ENCODE data around the gene MAP1LC3A.

Gene MAP1LC3A

DNA sequence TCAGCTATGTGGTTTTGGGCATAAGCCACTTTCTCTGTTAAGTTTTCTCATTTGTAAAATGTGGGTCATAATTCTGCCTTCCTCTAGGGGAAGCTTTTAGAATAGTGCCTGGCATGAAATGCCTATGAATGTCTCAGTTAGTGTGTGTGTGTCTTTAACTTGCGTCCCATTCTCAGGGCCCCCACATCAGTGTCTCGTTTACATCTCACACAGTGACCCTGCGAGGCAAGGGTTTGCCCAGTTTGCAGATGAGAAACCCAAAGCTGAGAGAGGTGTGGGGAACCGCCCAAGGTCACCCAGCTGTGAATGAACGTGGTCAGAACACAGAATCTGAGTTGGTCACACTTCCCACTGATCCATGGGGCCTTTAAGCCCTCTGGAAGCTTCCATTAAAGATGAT, 28.2 kb upstream of the MAP1LC3A start:
- DNase-seq: no peak

DNA sequence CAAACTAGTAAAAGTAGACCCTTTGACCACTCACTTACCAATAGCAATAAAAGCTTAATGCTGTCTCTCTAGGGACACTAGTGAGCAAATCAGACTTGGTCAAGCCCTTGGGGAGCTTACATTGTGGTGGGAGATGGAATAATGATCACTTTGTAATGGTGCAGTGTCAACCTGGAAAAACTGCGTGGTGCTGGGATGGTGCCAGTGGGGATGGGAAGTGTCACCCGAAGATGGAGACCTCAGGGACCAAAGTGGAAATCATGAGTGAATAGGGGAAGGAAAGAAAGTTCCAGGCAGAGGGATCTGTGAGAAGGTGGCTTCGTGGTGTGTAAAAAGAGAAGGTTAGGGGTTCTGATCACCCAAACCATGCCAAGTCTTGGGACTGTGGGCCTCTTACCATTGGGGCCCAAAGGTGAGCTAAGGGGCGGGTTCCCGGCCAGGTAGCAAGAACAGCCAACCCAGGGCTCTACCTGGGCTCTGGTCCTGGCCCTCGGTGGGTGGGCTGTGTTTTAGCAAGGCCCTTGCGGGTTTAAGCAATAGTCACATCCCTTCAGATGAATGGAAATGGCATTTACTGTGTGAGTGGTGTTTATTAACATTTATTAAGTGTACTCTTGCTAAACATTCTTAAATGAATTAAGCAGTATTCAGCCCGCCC, 26.8 kb upstream of the MAP1LC3A start:
- DNase-seq: no peak

DNA sequence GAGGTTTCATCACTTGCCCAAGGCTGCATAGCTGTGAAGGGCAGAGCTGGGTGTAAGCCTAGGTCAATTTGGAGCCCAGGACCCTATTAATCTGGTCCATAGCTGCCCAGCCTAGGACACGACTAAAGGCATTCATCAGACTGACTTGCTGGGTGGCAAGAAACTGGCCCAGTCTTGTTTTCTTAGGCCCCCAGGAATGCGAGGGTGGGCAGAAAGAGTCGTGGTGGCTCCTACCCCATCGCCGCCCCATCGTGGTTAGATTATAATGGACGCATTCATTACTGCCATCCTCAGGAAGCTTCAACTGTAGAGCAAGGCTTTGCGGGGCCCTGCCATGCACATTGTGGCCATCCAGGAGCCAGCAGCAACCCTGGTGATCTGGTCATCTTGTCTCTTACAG, 26.2 kb upstream of the MAP1LC3A start:
- DNase-seq: no peak

DNA sequence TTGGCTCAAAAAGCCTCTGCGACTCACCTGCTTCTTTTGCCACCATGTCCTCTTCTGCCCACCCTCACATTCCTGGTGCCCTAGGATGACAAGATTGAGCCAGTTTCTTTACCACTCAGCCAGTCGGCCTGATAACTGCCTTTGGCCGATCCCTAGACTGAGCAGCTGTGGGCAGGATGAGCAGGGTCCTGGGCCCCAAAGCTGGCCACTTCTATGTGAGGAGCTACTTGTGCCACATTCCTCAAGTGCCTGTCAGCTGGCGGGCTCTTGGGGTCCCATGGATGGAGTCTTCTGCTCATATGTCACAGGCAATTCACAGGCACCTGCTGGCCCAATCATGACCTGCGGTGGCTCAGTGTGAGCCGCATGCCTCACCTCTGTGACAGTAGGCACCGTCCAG, 25.8 kb upstream of the MAP1LC3A start:
- DNase-seq: no peak

DNA sequence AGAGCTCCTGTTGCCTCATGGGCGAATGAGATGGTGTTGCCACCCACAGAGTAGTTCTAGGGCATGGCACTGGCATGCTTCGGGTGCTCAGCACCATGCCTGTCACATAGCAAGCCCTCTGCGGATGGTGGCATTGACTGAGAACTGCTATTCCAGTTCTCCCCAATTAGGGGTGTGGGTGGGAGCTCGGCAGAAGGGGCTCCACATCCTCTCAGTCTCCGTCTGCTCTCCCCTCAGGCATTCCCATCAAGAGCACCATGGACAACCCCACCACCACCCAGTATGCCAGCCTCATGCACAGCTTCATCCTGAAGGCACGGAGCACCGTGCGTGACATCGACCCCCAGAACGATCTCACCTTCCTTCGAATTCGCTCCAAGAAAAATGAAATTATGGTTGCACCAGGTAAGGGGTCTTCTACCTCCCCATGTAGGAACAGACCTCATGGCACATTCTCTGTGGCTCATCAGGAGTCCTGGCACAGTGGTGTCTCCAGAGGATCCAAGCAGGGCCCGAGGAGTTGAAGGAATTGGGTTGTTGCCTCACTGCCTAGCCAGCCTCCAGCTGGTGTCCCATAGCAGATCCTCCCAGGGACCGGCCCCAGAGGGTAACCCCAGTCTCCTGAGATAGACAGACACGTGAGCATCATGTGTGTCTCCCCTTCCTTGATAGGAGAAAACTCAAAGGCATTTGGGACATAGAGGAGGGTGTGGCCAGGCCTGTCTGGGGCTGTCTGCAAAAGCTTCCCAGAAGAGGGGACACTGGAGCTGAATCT, 23.9 kb upstream of the MAP1LC3A start:
- DNase-seq: no peak

DNA sequence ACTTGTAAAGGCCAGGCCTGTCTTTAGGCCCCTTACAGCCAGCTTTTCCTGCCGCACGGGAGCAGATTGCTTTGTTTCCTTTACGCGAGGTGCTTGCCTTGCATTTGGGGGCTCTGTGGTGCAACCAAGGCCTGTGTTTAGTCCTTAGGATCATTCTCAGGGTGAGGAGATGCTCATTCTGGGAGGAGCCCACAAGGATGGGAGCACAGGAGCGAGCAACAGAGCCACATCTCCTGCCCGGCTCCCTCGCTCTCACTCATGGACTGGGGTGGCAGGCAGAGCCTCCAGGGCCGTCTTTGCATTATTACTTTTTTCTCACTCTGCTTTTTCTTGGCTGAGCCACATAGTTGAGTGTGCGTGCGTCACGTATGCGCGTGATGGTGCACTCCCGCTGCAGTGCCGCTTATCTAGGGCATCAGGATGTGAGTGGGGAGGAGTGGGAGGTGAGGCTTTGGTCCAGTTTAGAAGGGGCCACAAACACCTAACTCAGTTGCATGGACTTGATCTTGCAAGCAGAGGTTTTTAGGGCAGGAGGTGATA, 23.1 kb upstream of the MAP1LC3A start:
- DNase-seq: no peak

DNA sequence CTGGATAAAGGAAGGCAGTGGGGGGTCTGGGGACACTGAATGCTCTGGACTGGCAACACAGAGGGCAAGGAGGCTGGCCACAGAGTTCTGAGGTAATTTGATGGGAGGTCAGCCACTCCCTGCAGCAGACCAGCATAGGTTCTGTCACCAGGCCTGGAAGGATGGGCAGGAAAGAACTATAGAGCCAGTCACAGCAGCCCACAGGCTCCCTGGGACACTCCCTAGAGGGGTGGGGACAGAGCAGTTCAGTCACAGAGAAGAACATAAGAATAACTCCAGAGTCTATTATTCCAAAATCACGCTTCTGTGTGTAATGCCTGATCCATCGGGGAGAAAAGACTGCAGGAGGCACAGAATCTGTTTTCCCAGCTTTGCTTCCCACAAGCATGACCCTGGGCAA, 22.7 kb upstream of the MAP1LC3A start:
- no peak for DNase-seq

DNA sequence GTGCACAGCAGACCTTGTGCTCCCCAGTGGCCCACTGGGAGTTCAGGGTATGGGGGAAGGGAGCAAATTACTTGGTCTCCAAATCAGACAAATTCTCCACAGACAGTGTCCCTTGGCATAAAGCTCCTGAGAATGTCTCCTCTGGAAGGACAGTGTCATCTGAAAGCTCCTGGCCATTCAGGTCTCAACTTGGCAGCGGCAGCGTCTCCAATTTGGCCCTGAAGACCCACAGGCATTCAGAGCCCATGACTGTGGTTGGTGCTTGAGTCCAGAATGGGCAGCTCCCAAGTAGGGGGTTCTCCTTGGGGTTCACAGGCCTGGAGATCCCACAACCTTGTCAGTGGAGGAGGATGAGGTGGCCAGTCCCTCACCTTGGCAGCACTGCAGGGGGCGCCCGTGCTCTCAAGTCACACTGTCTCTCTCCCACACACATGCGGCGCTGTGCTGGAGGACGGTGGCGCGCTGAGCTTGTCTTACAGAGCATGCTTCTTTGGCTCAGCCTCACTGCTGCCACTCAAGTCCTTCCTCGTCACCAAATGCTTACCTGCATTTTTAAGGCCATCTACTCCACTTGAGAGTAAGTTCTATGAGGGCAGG, 21.6 kb upstream of the MAP1LC3A start:
- DNase-seq: peak; percentile 87

DNA sequence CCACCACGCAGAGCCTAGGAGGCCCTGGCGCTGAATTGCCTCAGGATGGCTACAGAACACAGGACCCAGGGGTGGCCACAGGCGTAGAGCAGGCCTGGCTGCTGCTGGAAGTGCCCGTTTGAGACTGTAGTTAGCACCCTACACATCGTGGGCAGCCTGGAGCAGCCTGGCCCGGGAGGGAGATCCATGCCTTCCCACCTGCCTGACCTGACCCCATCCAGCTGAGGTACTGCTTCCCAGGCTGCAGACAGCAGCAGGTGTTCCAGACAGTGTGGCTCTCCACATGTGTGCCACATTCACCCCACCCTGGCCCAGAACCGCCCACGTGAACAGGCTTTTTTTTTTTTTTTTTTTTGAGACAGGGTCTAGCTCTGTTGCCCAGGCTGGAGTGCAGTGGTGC, 20.9 kb upstream of the MAP1LC3A start:
- no peak for DNase-seq

DNA sequence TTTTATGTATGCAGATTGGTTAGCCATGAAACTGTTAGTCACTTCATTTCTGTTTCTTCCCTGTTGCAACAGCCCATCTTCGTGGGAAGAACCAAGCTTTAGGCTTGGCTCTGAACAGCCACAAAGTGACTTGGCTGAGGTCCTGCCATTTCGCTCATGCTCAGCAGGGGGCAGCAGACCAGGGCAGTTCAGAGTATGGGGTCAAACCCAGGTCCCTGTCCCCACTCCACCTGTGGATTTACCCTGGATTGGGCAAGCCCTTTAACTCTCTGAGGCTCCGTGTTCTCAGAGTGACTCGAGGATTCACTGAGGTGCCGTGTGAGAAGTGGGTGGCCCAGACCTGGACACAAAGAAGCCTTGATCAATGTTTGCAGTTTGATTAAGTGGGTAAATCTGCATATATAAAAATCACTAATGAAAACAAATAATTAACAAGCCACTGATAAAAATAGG, 19.8 kb upstream of the MAP1LC3A start:
- peak; percentile 83 for DNase-seq

DNA sequence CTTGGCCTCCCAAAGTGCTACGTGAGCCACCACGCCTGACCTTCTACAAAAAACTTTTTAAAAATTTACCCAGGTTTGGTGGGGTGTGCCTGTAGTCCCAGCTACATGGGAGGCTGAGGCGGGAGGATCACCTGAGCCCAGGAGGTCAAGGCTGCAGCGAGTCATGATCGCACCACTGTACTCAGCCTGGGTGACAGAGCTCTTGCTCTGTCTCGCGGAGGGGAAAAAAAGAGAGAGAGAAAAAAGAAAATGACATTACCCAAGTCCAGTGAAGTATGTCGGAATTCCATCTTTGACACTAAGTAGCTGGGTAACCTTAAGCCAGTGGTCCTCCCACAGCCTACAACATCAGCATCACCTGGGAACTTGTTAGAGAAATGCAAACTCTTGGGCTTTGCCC, 18.8 kb upstream of the MAP1LC3A start:
- no peak for DNase-seq

DNA sequence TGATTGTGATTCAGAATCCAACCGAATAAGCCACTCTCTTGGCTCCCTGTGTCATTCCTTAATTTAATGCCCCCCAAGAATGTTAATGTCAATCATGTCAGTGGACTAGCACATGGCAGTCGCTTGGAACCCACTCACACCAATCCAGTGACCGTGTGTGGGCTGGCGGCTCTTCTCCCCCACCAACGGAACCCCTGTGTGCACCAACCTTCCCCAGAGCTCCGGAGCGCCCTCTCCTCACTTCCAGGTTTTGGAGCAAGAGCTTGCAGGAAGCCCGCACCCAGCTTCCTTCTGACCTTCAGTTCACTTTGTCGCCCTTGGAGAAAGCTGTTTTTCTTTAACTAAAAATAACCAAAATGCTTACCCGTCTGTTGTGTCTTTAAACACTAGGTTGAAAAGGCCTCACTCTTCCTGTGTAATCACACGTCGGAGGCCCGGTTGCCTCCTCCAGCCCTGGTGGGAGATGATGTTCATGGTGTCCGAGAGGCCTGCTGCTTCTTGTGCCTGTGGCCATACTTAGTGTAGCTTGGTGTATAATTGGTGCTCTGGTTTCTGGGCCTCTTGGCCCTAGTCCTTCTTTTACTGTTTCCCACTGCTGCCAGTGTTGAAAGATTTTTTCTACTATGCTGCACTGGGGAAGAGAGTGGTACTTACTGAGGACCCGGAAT, 17.8 kb upstream of the MAP1LC3A start:
- no peak for DNase-seq

DNA sequence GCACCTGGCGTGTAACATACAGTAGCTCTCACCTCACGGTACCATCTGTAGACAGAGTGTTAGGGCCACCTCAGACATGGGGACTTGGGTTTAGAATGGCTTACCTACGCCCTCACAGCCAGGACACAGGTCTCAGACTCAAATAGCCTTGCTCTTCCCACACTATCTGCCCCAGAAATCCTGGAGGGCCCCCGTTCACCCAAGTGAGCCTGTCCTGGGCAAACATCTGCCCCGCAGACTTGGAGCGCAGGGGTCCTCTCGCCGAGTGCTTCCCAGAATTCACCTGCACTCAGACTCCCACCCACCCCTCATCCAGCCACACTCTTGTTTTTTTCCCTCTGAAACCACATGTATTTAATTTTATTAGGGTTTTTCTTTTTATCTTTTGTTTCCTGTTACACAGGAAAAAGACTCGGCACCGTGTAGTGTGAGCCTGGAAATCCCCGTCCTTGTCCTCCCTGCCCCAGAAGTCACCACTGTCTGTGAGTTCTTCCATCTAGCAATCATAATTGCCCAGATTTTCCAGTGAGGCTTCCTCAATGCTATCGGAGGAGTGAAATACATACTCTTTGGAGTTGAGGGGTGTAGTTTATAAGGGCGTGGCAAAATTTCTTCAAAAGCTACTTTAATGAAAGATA, 17.1 kb upstream of the MAP1LC3A start:
- no peak for DNase-seq

DNA sequence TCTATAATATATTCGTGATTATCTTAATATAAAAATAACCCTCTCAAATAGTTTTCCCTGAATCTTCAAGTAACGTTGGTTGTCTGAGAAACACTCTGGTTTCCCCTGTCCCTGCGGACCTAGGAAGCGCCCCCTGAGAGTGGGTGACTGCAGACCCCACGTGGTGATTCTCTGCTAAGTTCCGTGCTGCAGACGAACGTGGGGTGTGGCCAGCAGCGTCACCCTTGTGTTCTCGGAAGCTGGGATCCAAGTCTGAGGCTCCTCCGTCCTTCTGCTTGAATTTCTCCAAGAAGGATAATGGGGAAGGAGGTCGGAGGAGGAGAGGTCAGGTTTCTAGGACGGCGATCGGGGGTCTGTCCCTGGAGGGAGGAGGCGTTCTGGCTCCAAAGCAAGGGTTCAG, 16.6 kb upstream of the MAP1LC3A start:
- DNase-seq: no peak

DNA sequence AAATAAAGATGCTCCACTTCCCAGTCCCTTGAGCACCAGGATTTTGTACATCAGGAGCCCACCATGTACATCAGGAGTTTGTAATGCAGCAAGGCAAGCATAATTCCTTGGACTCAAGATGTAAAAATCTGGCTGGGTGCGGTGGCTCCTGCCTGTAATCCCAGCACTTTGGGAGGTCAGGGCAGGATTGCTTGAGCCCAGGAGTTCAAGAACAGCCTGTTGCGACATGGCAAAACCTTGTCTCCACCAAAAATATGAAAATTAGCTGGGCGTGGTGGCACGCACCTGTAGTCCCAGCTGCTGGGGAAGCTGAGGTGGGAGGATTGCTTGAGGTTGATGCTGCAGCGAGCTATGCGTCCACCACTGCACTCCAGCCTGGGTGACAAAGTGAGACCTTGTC, 16.1 kb upstream of the MAP1LC3A start:
- DNase-seq: no peak

DNA sequence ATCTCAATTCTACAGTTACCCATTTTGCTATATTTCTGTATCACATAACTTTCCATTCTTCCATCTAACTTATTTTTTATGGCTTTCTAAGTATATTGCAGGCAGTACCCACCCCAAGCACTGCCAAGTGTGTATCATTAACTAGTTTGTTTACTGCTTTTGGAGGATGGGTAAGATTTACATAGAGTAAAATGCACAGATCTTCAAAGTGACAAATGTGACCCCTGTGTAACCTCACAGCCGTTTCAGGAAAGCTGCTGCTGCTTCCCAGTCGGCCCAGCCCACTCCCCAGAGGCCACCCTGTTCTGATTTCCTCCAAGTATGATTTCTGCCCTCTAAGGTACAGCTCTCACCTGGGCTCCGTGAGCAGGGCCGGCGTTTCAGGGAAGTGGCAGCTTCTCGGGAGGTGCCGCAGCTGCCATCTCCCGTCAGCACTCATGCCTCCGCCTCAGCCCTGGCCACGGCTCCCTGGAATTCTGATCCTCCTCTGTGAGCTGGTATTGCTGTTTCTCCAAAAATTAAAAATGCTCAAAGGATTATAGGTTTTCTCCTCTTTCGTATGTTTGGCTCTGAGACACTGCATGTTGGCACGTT, 15.0 kb upstream of the MAP1LC3A start:
- DNase-seq: no peak

DNA sequence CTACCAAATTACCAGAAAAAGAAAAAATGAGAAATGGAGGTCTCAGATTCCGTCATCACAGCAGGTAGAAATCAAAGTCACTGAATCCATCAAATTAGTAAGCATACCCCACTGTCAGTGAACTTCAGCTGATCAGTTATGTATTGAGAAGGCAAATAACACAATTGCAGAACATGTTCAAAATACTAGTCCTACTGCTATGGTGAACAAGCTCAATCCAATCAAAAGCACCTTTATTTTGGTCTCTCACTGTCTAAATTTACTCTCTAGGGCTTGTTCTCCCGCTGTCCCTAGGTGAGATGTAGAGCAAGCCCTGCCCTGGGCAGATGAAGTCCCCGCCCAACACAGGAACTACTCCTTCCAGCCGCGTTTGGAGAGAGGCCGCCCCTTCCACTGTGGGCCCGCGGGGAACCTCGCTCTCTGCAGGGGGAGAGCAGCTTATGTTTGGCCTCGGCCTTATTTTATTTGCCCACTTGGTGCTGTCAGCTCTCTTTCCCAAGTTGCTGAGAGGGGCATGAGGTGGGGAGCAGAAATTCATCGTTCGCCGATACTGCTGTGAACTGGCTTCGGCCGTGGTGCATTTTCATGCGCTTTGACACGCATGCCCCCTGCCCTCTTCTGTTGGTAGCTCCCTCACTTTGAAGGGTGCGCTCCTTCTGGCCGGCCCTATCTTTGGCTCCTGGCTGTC, 14.3 kb upstream of the MAP1LC3A start:
- no peak for DNase-seq

DNA sequence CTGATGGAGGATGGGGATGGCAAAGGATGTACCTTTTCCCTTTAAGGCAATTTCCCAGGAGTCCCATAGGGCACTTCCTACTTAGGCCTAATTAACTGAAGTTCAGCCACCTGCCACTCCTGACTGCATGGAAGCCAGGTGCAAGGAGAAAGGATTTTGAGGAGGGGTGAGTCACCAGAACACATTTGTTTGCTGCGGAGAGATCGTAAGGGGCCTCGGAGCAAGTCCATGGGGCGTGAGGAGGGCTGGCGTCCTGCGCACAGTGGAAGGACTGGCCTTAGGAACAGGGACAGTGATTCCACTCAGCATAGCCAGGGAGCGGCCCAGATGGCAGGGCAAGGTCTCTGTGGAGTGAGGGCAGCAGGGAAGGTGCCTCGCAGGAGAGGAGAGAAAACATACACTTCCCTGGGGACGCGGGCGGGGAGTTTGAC, 11.8 kb upstream of the MAP1LC3A start:
- DNase-seq: peak; percentile 93

DNA sequence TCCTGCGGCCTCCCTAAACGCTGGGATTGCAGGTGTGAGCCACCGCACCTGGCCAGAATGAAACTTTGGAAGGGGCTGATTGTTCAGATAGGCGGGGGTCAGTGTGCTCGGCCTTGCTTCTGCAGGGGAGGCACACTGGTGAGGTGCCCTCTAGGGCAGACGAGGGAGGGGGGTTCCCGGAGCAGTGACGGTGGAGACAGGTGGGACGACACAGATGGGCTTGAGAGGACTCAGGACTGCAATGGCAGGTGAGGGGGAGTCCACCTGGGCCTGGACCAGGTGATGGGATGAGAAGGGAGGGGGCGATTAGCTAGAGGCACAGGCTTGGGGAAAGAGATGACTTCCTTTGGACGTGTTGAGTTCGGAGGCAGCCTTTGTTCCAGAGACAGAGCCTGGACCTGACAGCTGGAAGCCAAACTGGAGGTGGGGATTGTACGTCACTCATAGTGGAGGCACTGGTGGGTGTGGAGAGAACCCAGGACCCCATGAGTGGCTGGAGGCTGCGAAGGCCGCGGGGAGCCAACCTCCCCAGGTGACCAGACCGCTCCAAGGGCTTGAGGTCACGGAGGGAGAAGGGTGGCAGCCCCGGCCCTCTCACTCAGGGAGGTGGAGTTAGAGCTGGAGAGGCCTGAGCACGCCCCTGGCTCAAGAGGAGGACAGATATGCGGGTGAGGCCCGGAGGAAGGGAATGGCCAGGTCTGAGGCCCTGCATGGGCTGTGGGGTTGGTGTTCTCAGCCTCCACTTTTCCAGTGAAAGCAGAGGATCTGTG, 10.5 kb upstream of the MAP1LC3A start:
- no peak for DNase-seq

DNA sequence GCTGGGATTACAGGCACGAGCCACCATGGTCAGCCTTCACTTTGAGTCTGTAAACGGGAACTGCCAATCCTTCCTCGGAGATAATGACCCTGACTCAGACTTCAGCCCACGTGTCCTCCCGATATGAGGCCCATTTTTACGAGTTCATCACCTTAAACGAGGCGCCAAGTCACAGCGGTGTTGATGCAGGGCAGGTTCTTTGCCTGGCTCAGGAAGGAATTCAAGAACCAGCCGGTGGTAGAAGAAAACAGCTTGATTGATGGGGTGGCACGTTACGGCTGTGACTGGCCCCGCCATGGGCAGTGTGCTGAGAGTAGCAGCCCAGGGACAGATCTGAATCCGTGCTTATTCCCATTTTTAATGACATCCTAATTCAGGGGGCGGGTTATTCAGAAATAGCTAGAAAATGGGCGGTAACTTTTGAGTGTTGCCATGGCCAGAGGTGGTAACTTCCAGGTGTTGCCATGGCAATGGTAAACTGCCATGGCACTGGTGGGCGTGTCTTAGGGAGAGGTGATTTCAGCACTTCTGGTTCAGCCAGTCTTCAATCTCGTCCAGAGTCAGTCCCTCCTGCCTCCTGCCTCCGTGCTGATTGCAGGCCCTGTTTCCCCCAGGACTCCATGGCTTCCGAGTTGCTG, 9.1 kb upstream of the MAP1LC3A start:
- DNase-seq: no peak

DNA sequence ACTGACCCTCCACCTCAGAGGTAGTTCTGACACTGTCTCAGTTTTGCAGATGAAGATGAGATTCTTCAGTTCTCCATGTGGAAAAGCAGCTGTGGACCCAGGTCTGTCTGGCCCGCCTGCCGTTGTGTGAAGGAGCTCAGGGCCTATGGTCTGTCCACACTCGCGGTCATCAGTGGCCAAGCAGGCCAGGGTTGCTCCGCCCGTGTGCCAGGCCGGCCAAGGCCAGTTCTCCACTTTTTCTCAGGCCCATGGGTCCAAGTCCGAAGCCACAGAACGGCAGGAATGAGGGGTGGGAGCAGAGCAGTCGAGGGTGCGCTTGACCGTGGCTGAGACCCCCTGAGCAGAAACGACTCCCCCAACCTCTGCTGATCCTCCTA, 8.6 kb upstream of the MAP1LC3A start:
- no peak for DNase-seq

Measured in NCI-H82 (cell line).